IMR-90 (cell line): ENCODE data around the gene CNPY1. TPM values are rescaled to one million over a fixed set of nuclear protein-coding genes. Genes with fewer than 3 reads are reported as not detected.

Source experiments
- ATAC-seq: fragments of 200-7000 bp; cut with Tn5 transposase; 2 replicates; pipeline ENCODE4 v1.9.1; 2020; ENCODE audit warnings: low read depth, mild to moderate bottlenecking, moderate library complexity
- BruUV-seq: library from RNA; stranded (reverse); fragments of 400-500 nt; replicated peaks from 2 replicates; lab custom pipeline; 2021; lab: Mats Ljungman, UMichigan
- CTCF ChIA-PET: fragments of 300-600 bp; formaldehyde crosslinking; extraction: SDS; loops from one replicate; lab custom pipeline; 2021; ENCODE audit warnings: antibody characterized with exemption; lab: Yijun Ruan, JAX
- POLR2A ChIA-PET: fragments of 300-600 bp; sonication (Branson Sonifier 250); formaldehyde crosslinking; loops from one replicate; lab custom pipeline; 2022; ENCODE audit warnings: antibody characterized with exemption; ENCODE audit not compliant: unreplicated experiment; lab: Charles Lee
- DNase-seq: peaks from one replicate; pipeline ENCODE4 v3.0.0; 2013
- H2AFZ ChIP-seq: replicated peaks from 2 replicates; pipeline ENCODE3; 2013; ENCODE audit warnings: low read length, mild to moderate bottlenecking; ENCODE audit not compliant: poor library complexity
- H2AK5ac ChIP-seq: 2 replicates; pipeline ENCODE4 v1.6.1; 2013; ENCODE audit warnings: low read depth, low read length, inconsistent platforms
- H2AK9ac ChIP-seq: replicated peaks from 2 replicates; pipeline ENCODE3; 2013; ENCODE audit warnings: mild to moderate bottlenecking, low read depth, low read length, moderate library complexity; ENCODE audit not compliant: poor library complexity
- H2BK120ac ChIP-seq: 2 replicates; pipeline ENCODE4 v1.6.1; 2013; ENCODE audit warnings: low read depth, low read length, inconsistent platforms
- H2BK15ac ChIP-seq: 3 replicates; pipeline ENCODE4 v1.6.1; 2013; ENCODE audit warnings: low read depth, low read length, inconsistent platforms
- H2BK20ac ChIP-seq: 2 replicates; pipeline ENCODE4 v1.6.1; 2013; ENCODE audit warnings: low read depth, mild to moderate bottlenecking, inconsistent platforms, low read length, moderate library complexity
- H2BK5ac ChIP-seq: 2 replicates; pipeline ENCODE4 v1.6.1; 2013; ENCODE audit warnings: mild to moderate bottlenecking, low read depth, low read length, inconsistent platforms; ENCODE audit not compliant: poor library complexity, severe bottlenecking
- H3K14ac ChIP-seq: replicated peaks from 2 replicates; pipeline ENCODE4 v1.6.1; 2013; ENCODE audit warnings: low read depth, low read length, inconsistent platforms
- H3K18ac ChIP-seq: 2 replicates; pipeline ENCODE4 v1.6.1; 2013; ENCODE audit warnings: low read depth, low read length, control low read depth
- H3K23ac ChIP-seq: 2 replicates; pipeline ENCODE4 v1.6.1; 2013; ENCODE audit warnings: low read depth, low read length, inconsistent platforms
- H3K27ac ChIP-seq: 2 replicates; pipeline ENCODE4 v1.5.1; 2013; ENCODE audit warnings: mild to moderate bottlenecking, control low read depth, low read length; ENCODE audit not compliant: insufficient read depth
- H3K27me3 ChIP-seq: 2 replicates; pipeline ENCODE4 v1.6.1; 2013; ENCODE audit warnings: low read length; ENCODE audit not compliant: control insufficient read depth, insufficient read depth
- H3K36me3 ChIP-seq: 2 replicates; pipeline ENCODE4 v1.6.1; 2013; ENCODE audit warnings: low read length, mixed read lengths; ENCODE audit not compliant: control insufficient read depth, insufficient read depth
- H3K4ac ChIP-seq: 2 replicates; pipeline ENCODE4 v1.6.1; 2013; ENCODE audit warnings: low read depth, low read length, inconsistent platforms
- H3K4me1 ChIP-seq: 2 replicates; pipeline ENCODE4 v1.6.1; 2013; ENCODE audit warnings: low read length, mixed read lengths; ENCODE audit not compliant: control insufficient read depth, insufficient read depth
- H3K4me2 ChIP-seq: 2 replicates; pipeline ENCODE4 v1.6.1; 2013; ENCODE audit warnings: low read depth, mild to moderate bottlenecking, control low read depth, low read length, moderate library complexity
- H3K4me3 ChIP-seq: 2 replicates; pipeline ENCODE4 v1.5.1; 2013; ENCODE audit warnings: low read depth, mild to moderate bottlenecking, control low read depth, low read length, moderate library complexity; ENCODE audit not compliant: insufficient read depth
- H3K56ac ChIP-seq: 2 replicates; pipeline ENCODE4 v1.6.1; 2013; ENCODE audit warnings: low read length, inconsistent platforms; ENCODE audit not compliant: insufficient read depth; ENCODE audit errors: extremely low read depth
- H3K79me1 ChIP-seq, 2 experiments: 2 replicates each; pipeline ENCODE4 v1.6.1; 2013; ENCODE audit warnings: low read length in 2 of 2, inconsistent platforms in 1 of 2, low read depth in 1 of 2
- H3K9ac ChIP-seq: 2 replicates; pipeline ENCODE4 v1.6.1; 2013; ENCODE audit warnings: low read depth, low read length, control low read depth
- H3K9me1 ChIP-seq: 2 replicates; pipeline ENCODE4 v1.6.1; 2013; ENCODE audit warnings: low read length, inconsistent platforms; ENCODE audit not compliant: insufficient read depth
- H3K9me3 ChIP-seq: 2 replicates; pipeline ENCODE4 v1.6.1; 2013; ENCODE audit warnings: low read length; ENCODE audit not compliant: control insufficient read depth, insufficient read depth
- H4K20me1 ChIP-seq: 2 replicates; pipeline ENCODE4 v1.6.1; 2013; ENCODE audit warnings: low read length, inconsistent platforms; ENCODE audit not compliant: insufficient read depth
- H4K5ac ChIP-seq: 2 replicates; pipeline ENCODE4 v1.6.1; 2013; ENCODE audit warnings: mild to moderate bottlenecking, low read depth, low read length, control low read depth
- H4K8ac ChIP-seq, 2 experiments: 2 replicates each; pipeline ENCODE4 v1.6.1; 2013; ENCODE audit warnings: low read depth in 2 of 2, low read length in 2 of 2, control low read depth in 1 of 2, inconsistent platforms in 1 of 2
- H4K91ac ChIP-seq: 2 replicates; pipeline ENCODE4 v1.6.1; 2013; ENCODE audit warnings: low read depth, low read length, inconsistent platforms; ENCODE audit not compliant: insufficient read depth
- MAZ ChIP-seq: IDR thresholded peaks from 2 replicates; pipeline ENCODE4 v1.6.1; 2012; ENCODE audit warnings: low read depth, mild to moderate bottlenecking, low read length, improper control_type of control experiment, moderate library complexity, borderline replicate concordance
- WGBS, 2 experiments: methylation state at CpG; one replicate each; pipeline versions ENCODE4 v1.1.5 to v1.1.7; 2013; ENCODE audit warnings: missing lambda C conversion rate in 2 of 2; ENCODE audit not compliant: insufficient read length in 1 of 2; ENCODE audit errors: extremely low coverage in 2 of 2; 5-methylcytosine and 5-hydroxymethylcytosine counted together
- dilution Hi-C: fragments of 300-500 bp; cut with HindIII; formaldehyde crosslinking; loops from one replicate; pipeline ENCODE4 v1.14.3; 2018; ENCODE audit warnings: low sequenced_read_pairs; ENCODE audit not compliant: unreplicated experiment
- in situ Hi-C: fragments of 300-500 bp; cut with MboI; formaldehyde crosslinking; loops from 3 replicates; pipeline ENCODE4 v1.14.3; 2019; ENCODE audit warnings: low sequenced_read_pairs, inconsistent platforms, mixed read lengths
- intact Hi-C: fragments of 100-400 bp; cut with micrococcal nuclease; formaldehyde crosslinking; loops from 2 replicates; pipeline ENCODE4 v1.10.0; 2022
- polyA plus RNA-seq, 3 experiments: library from polyadenylated mRNA; depleted of rRNA; stranded (reverse); fragments of >200 nt; gene quantifications; 2 replicates each; pipeline ENCODE4 v1.2.3, GENCODE V29; 2012; ENCODE audit warnings: low replicate concordance in 1 of 3
- total RNA-seq: library from RNA; depleted of rRNA; stranded (reverse); fragments of >200 nt; gene quantifications from 2 replicates; pipeline ENCODE4 v1.2.3, GENCODE V29; 2012

The CNPY1 gene
- total and polyA plus RNA-seq, 2 of the 4 experiments (the other 2 are of a cell fraction), result not detected

DNA sequence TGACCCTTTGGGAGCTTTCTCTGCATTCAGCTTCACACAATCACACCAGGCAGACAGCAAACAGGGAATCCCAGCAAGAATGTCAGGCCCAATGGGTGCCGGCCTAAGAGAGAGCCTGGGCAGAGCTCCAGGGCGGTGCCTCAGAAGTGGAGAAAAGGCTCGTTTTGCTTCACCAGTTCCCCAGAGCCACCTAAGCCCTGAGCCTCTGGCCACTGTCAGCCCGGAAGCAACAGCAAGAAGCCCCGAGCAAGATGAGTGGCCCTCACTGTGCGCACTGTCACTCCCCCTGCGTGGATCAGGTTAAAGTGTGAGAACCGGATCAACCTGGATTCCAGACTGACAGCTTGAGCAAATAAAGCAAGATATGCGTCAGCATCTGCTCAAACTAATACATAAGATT lies 14.7 kb downstream of the CNPY1 start:
- ChIA-PET POLR2A (no interaction called here), CTCF (interaction anchor here (0.7 kb wide), 1 partner anchor 32 kb away, joined by 3 read pairs; no protein-coding TSS in a partner anchor)
- no peak overlapping the region for H2BK15ac ChIP-seq
- no peak overlapping the region for H3K9ac ChIP-seq
- H2BK5ac ChIP-seq, result no peak overlapping the region
- intact Hi-C loops, result no loop called here
- H2BK20ac ChIP-seq, result no peak overlapping the region
- H4K8ac ChIP-seq, result no peak overlapping the region
- no peaks in the 10 kb centered on the region for H3K79me1 ChIP-seq
- no peaks in the 10 kb centered on the region for H3K9me3 ChIP-seq
- no peak overlapping the region for H2BK120ac ChIP-seq
- dilution Hi-C loops, result no loop called here
- BruUV-seq, result no TSS peak
- peaks cover 1% of the 10 kb centered on the region; the same call in 1 of the 2 replicates for H3K4me1 ChIP-seq
- H3K4me3 ChIP-seq, result no peak overlapping the region
- H3K23ac ChIP-seq, result no peak overlapping the region
- peaks cover 46% of the 10 kb centered on the region for H3K27me3 ChIP-seq
- WGBS, 2 experiments, result 7% methylated on average over 5 of the region's 9 CpGs; no CpG with 5 or more reads in 1 of the 2 experiments
- no peaks in the 10 kb centered on the region for H3K36me3 ChIP-seq
- no peak for ATAC-seq
- H4K5ac ChIP-seq, result no peak overlapping the region
- no peak overlapping the region for H3K27ac ChIP-seq
- H3K14ac ChIP-seq, result no peak overlapping the region
- no peak for TF ChIP-seq MAZ
- no peak overlapping the region for H3K4ac ChIP-seq
- H3K56ac ChIP-seq, result no peak overlapping the region
- no peaks in the 10 kb centered on the region; the same call in 1 of the 2 replicates for H4K20me1 ChIP-seq
- DNase-seq, result no peak
- no peaks in the 10 kb centered on the region for H3K9me1 ChIP-seq
- H2AK9ac ChIP-seq, result no peak overlapping the region
- H3K4me2 ChIP-seq, result no peak overlapping the region
- no peak overlapping the region for H2AFZ ChIP-seq
- no peak overlapping the region for H2AK5ac ChIP-seq
- in situ Hi-C loops, result no loop called here
- H4K91ac ChIP-seq, result no peak overlapping the region
- no peak overlapping the region for H3K18ac ChIP-seq
